Jurkat, Clone E6-1 (cell line): ENCODE data around the gene FBXW4.
"Not testable (repeated sequence)": the region's sequence is repeated elsewhere in the genome, so short reads cannot be mapped to it uniquely, and the experiment has no call there.

Source experiments
- DNase-seq: peaks from one replicate; pipeline ENCODE4 v3.0.0-alpha.2; 2011; ENCODE audit warnings: low read depth, low spot score
- H3K4me3 ChIP-seq: 2 replicates; pipeline ENCODE4 v1.5.1; 2011; ENCODE audit warnings: mild to moderate bottlenecking, low read length, control low read depth, moderate library complexity

The FBXW4 gene

GRCh38 chr10:101602761-101603398 is 92.1 kb downstream of the FBXW4 start:
- no peak overlapping the region for H3K4me3 ChIP-seq
- peak; percentile 44 for DNase-seq

GRCh38 chr10:101601541-101601940 is 93.4 kb downstream of the FBXW4 start:
- no peak for DNase-seq
- no peak overlapping the region for H3K4me3 ChIP-seq

GRCh38 chr10:101597091-101597900 is 97.7 kb downstream of the FBXW4 start:
- no peak for DNase-seq
- no peak overlapping the region for H3K4me3 ChIP-seq

GRCh38 chr10:101595591-101596433 is 99.2 kb downstream of the FBXW4 start:
- no peak overlapping the region for H3K4me3 ChIP-seq
- DNase-seq: no peak

- not testable (repeated sequence) for DNase-seq, H3K4me3 ChIP-seq
Measured at GRCh38 chr10:101593331-101593730, 101.6 kb downstream of the FBXW4 start.

- peak overlapping the region; percentile 70 for H3K4me3 ChIP-seq
- DNase-seq: no peak
Measured at GRCh38 chr10:101588879-101589278, 106.1 kb downstream of the FBXW4 start.

- DNase-seq: peak; percentile 68
- H3K4me3 ChIP-seq: peak within 1 kb of the TSS; percentile 70
Measured at GRCh38 chr10:101587725-101588653, 107.0 kb downstream of the FBXW4 start, which contains the start of the genes DPCD and POLL. TSS of gene DPCD (plus strand) at chr10:101588321. CDS start at chr10:101588337, 16 bp downstream. TSS of gene POLL (minus strand) at chr10:101588257. CDS start at chr10:101587360, 897 bp downstream.

- H3K4me3 ChIP-seq: no peak overlapping the region
- DNase-seq: no peak
Measured at GRCh38 chr10:101585841-101586240, 109.1 kb downstream of the FBXW4 start.

- DNase-seq: peak; percentile 52
- H3K4me3 ChIP-seq: no peak overlapping the region
Measured at GRCh38 chr10:101580486-101581399, 114.2 kb downstream of the FBXW4 start.

- no peak overlapping the region for H3K4me3 ChIP-seq
Measured at GRCh38 chr10:101579516-101579870, 115.5 kb downstream of the FBXW4 start.

GRCh38 chr10:101578803-101579515 is 116.0 kb downstream of the FBXW4 start:
- H3K4me3 ChIP-seq: no peak overlapping the region
- DNase-seq: no peak

More at GRCh38 chr10:101579516-101579870, 115.5 kb downstream of the FBXW4 start:
- no peak for DNase-seq

- DNase-seq: no peak
- H3K4me3 ChIP-seq: no peak overlapping the region
Measured at GRCh38 chr10:101578192-101578591, 116.8 kb downstream of the FBXW4 start.

GRCh38 chr10:101577121-101577871 is 117.7 kb downstream of the FBXW4 start:
- no peak overlapping the region for H3K4me3 ChIP-seq

GRCh38 chr10:101576211-101576863 is 118.6 kb downstream of the FBXW4 start:
- DNase-seq: no peak

More at GRCh38 chr10:101577121-101577871, 117.7 kb downstream of the FBXW4 start:
- no peak for DNase-seq

GRCh38 chr10:101575580-101576210 is 119.3 kb downstream of the FBXW4 start:
- DNase-seq: no peak
- H3K4me3 ChIP-seq: no peak overlapping the region

More at GRCh38 chr10:101576211-101576863, 118.6 kb downstream of the FBXW4 start:
- H3K4me3 ChIP-seq: no peak overlapping the region
